Measurements from ENCODE around the gene SIGLEC15.

The SIGLEC15 gene

DNA sequence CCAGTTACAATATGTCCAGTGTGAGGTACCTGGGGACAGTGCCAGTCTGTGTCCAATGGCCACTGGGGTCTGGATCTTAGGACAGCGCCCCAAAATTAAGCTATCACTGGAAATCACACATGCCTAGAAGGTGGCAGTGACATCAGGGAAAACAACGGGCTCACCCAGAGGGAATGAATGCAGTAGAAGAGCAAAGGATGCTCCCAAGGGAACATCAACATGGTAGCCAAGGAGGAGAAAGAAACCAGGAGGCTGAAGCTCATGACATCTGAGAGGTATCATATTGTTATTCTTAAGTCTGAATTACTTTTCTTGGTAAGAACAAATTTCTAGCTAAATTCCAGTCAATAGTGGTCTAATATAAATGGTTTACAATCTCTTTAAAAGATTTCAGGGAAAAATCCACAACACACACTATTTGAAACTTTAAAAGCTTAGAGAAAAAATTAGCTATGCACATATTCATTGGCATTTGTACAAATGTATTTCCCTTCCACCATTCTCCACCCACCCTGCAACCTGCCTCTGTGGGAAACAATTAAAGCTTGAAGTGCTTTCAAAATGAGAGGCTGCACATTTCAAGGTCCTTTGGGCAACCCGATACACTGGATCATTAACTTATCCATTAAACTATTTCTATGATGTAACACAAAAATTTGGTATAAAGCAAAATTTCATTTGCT, 55.5 kb downstream of the SIGLEC15 start:
- no peak for DNase-seq

DNA sequence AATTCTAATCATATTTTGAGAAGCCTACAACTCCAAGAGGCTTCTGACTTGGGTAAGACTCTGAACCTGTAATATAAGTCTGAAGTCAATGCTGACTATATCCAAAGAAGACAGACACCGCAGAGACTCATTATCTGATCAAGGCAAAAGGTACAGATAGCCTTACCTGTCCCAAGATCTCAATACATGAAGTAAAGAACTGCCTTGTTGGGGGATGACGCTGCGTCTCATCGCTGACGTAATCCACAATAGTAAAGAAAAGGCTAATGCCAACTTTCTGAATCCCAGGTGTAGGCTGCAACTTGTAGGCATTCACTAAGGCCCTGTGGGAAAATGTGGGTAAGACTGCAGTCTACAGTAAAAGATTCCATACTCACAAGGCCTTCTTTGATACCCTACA, 62.1 kb downstream of the SIGLEC15 start:
- no peak for DNase-seq

DNA sequence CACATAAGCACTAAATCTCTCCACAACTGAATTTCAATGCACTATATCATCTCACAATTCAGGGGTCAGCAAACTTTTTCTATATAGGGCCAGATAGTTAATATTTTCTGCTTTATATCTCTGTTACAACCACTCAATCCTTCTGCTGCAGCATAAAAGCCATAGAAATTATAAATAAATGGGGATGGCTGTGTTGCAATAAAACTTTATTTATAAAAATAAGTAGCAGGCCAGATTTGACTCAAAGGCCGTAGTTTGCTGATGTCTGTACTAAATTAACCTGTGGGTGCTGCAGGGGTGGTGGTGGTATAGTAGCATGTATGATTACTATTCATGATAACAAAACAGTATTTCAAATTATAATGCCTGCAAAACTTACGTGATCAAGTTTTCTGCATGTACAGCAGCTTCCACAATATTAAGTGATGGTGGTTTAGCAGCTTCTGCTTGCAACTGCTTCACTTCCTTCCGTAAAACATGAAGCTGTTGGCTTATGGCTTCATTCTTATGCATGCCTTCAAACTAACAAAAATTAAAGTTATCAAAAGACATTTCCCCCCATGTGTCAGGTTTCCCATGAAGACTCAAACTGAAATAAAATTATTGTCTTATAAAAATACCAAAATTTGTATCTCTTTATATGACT, 64.1 kb downstream of the SIGLEC15 start:
- no peak for DNase-seq

DNA sequence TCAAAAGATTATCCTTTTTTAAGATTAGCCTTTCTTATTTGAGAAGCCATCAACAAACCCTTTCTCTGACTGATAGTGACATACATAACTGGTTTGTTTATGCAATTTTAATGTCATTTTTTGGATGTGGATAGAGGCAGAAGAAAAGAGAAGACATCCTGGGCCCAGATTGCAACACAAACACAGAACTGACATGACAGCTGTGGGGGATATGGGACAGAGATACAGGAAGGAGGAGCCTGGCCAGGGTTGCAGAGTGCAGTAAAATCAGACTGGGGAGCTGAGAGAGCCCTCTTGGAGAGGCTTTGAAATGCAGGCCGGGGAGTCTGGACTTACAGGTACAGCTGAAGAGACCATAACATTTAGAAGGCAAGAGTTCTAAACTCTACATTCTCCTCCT, 65.1 kb downstream of the SIGLEC15 start:
- DNase-seq = peak; percentile 39

DNA sequence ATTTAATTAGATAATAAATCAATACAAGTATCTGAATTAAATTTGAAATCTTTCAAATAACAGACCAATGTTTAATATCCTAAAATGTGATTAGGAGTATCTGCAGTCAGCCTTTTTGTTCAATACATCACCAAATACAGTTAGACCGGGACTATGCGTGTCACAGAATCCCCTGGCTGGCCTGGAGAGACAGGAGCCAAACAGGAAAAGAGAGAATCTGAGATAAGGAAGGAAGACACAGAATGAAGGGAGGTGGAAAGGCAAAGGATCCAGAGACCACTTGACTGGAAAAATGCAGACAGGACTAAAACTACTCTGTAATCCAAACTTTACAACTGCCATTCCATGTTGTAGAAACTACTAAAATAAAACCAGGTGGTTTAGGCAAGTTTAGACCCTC, 66.3 kb downstream of the SIGLEC15 start:
- DNase-seq = no peak

Data from CD4-positive, alpha-beta T cell treated with Interferon gamma for 1 hour (primary cell).